ENCODE results near the gene APBB2. TPM values are rescaled to one million over a fixed set of nuclear protein-coding genes. Genes with fewer than 3 reads are reported as not detected.

Gene APBB2
- total RNA-seq, 2 donors from 2014 or later, result 37.3 to 75.3 TPM

- Histone ChIP-seq H3K4me1 (no peaks in the 10 kb centered on the region), H3K36me3 (no peaks in the 10 kb centered on the region), H3K27ac (no peak overlapping the region), H3K27me3 (no peaks in the 10 kb centered on the region), H3K9me3 (no peaks in the 10 kb centered on the region), H3K4me3 (no peak overlapping the region)
- TF ChIP-seq, protein P1, sequence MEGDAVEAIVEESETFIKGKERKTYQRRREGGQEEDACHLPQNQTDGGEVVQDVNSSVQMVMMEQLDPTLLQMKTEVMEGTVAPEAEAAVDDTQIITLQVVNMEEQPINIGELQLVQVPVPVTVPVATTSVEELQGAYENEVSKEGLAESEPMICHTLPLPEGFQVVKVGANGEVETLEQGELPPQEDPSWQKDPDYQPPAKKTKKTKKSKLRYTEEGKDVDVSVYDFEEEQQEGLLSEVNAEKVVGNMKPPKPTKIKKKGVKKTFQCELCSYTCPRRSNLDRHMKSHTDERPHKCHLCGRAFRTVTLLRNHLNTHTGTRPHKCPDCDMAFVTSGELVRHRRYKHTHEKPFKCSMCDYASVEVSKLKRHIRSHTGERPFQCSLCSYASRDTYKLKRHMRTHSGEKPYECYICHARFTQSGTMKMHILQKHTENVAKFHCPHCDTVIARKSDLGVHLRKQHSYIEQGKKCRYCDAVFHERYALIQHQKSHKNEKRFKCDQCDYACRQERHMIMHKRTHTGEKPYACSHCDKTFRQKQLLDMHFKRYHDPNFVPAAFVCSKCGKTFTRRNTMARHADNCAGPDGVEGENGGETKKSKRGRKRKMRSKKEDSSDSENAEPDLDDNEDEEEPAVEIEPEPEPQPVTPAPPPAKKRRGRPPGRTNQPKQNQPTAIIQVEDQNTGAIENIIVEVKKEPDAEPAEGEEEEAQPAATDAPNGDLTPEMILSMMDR (IDR thresholded peaks at IDR 0.05), result no peak
- no peak for DNase-seq (ENCODE audit: low spot score)
Measured at GRCh38 chr4:41014158-41014557, 200.2 kb downstream of the APBB2 start.

GRCh38 chr4:41013746-41014145, 200.6 kb downstream of the APBB2 start:
- no peaks in the 10 kb centered on the region for H3K36me3 ChIP-seq

DNA sequence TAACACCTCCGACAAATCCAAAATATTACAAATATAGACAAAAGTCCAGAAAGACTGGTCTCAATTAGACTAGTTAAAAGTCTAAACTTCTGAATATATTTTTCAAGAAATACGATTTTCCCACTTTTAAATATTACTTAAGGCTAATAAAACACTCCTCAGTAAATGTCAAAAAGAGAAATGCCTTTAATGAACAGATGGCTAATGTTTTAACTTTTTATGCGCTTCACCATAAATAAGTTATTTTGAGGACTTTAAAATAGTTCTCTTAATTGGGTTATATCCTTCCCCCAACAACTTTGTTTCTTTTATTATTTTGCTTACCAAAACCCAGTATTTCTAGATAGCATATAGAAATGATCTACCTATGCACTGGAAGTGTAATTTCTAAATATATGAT, 201.4 kb downstream of the APBB2 start:
- Histone ChIP-seq H3K4me1 (no peaks in the 10 kb centered on the region), H3K27ac (no peak overlapping the region), H3K4me3 (no peak overlapping the region), H3K36me3 (no peaks in the 10 kb centered on the region), H3K9me3 (no peaks in the 10 kb centered on the region), H3K27me3 (no peaks in the 10 kb centered on the region)
- TF ChIP-seq, protein P1 (IDR thresholded peaks at IDR 0.05), result no peak
- no peak for DNase-seq (ENCODE audit: low spot score)

More at GRCh38 chr4:41013746-41014145, 200.6 kb downstream of the APBB2 start:
- H3K9me3 ChIP-seq, result no peaks in the 10 kb centered on the region
- TF ChIP-seq, protein P1 (IDR thresholded peaks at IDR 0.05), result no peak
- no peaks in the 10 kb centered on the region for H3K4me1 ChIP-seq
- DNase-seq (ENCODE audit: low spot score), result no peak
- H3K27me3 ChIP-seq, result no peaks in the 10 kb centered on the region
- no peak overlapping the region for H3K4me3 ChIP-seq
- no peak overlapping the region for H3K27ac ChIP-seq

DNA sequence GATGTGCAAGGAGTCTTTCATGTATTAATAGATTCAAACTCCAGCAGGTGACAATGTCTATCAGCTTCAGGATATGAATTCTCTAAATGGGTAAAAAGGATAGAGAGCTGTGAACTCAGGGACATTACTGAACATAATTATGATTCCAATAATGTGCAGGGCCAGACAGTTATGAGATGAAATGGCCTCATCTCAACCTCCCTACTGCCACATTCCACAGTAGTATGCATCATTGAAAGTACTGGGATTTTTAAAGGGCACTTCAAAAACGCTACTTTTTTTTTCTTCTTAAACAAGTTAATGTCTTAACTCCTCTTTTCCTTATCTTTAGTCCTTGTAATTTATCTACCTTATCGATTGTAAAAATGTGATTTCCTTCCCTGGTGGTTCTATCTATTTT, 202.0 kb downstream of the APBB2 start:
- H3K36me3 ChIP-seq, result no peaks in the 10 kb centered on the region
- H3K27ac ChIP-seq, result no peak overlapping the region
- no peak for DNase-seq (ENCODE audit: low spot score)
- no peak overlapping the region for H3K4me3 ChIP-seq
- H3K27me3 ChIP-seq, result no peaks in the 10 kb centered on the region
- TF ChIP-seq, protein P1 (IDR thresholded peaks at IDR 0.05), result no peak
- H3K4me1 ChIP-seq, result no peaks in the 10 kb centered on the region
- H3K9me3 ChIP-seq, result peaks cover 0 to 1% of the 10 kb centered on the region in 2 donors

- H3K4me1 ChIP-seq, result no peaks in the 10 kb centered on the region
- H3K36me3 ChIP-seq, result no peaks in the 10 kb centered on the region
- no peak overlapping the region for H3K27ac ChIP-seq
- H3K9me3 ChIP-seq, result peaks cover 0 to 5% of the 10 kb centered on the region in 2 donors
- TF ChIP-seq, protein P1 (IDR thresholded peaks at IDR 0.05), result no peak
- H3K27me3 ChIP-seq, result no peaks in the 10 kb centered on the region
- no peak overlapping the region for H3K4me3 ChIP-seq
- DNase-seq (ENCODE audit: low spot score), result no peak
Measured at GRCh38 chr4:41009411-41009810, 204.9 kb downstream of the APBB2 start.

DNA sequence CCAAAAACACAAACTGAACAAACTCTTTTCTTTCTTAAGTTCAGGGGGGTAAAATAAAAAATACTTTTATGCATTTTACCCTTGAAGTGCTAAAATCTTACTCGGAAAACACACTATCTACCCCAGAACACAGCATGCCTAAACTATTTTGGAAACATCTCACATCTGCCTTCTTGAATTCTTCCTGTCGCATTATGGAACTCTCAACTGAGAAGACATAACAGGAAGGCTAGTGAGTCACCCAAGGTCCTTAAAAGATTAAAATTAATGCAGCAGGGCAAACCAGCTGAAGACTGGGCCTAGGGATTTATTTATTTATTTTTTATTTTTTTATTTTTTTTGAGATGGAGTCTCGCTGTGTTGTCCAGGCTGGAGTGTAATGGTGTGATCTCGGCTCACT, 208.2 kb downstream of the APBB2 start:
- H3K4me3 ChIP-seq, result no peak overlapping the region
- H3K36me3 ChIP-seq, result no peaks in the 10 kb centered on the region
- TF ChIP-seq, protein P1 (IDR thresholded peaks at IDR 0.05), result no peak
- no peak overlapping the region for H3K27ac ChIP-seq
- no peaks in the 10 kb centered on the region for H3K4me1 ChIP-seq
- H3K9me3 ChIP-seq, result peaks cover 0 to 5% of the 10 kb centered on the region in 2 donors
- DNase-seq (ENCODE audit: low spot score), result no peak
- no peaks in the 10 kb centered on the region for H3K27me3 ChIP-seq

Measured in right atrium auricular region (tissue), 2 donors.